SU-DHL-6 (cell line): ENCODE measurements around the gene MRGPRF.

ENCODE experiments used
- H2AFZ ChIP-seq: fragments of 200-600 bp; sonication (generic); 2 replicates; pipeline ENCODE4 v1.6.1; 2014; ENCODE audit warnings: low read depth, mild to moderate bottlenecking, moderate library complexity, mixed read lengths, antibody characterized with exemption, low read length; ENCODE audit not compliant: severe bottlenecking
- H3F3A ChIP-seq: fragments of 200-600 bp; shearing (Covaris generic); 2 replicates; pipeline ENCODE4 v1.6.0; 2016; ENCODE audit warnings: antibody characterized with exemption, mild to moderate bottlenecking; ENCODE audit not compliant: insufficient read depth
- H3K27ac ChIP-seq: fragments of 200-600 bp; sonication (generic); 2 replicates; pipeline ENCODE4 v1.5.1; 2016; ENCODE audit warnings: low read depth, mild to moderate bottlenecking, low read length, moderate library complexity, mixed read lengths
- H3K27me3 ChIP-seq: fragments of 200-600 bp; sonication (generic), shearing (Covaris generic); 2 replicates; pipeline ENCODE4 v1.6.0; 2014; ENCODE audit warnings: mild to moderate bottlenecking, low read length
- H3K36me3 ChIP-seq: fragments of 200-600 bp; sonication (generic); 2 replicates; pipeline ENCODE4 v1.6.1; 2014; ENCODE audit warnings: mild to moderate bottlenecking, low read length, mixed read lengths
- H3K4me2 ChIP-seq: fragments of 300-600, 200-600 bp; shearing (Covaris generic), sonication (generic); 2 replicates; pipeline ENCODE4 v1.6.0; 2014; ENCODE audit warnings: low read length, low read depth, mild to moderate bottlenecking; ENCODE audit not compliant: poor library complexity, severe bottlenecking
- H3K4me3 ChIP-seq: fragments of 200-600 bp; sonication (generic); 2 replicates; pipeline ENCODE4 v1.5.1; 2014; ENCODE audit warnings: antibody characterized with exemption, low read length, mild to moderate bottlenecking, mixed read lengths; ENCODE audit not compliant: insufficient read depth, poor library complexity, severe bottlenecking
- H3K79me2 ChIP-seq: fragments of 200-600 bp; sonication (generic); 2 replicates; pipeline ENCODE4 v1.6.1; 2014; ENCODE audit warnings: mild to moderate bottlenecking, low read length, moderate library complexity; ENCODE audit not compliant: insufficient read depth
- H3K9ac ChIP-seq: fragments of 200-600 bp; sonication (generic); 2 replicates; pipeline ENCODE4 v1.7.0; 2014; ENCODE audit warnings: mild to moderate bottlenecking, low read length
- H3K9me2 ChIP-seq: fragments of 200-600 bp; sonication (generic); replicated peaks from 2 replicates; pipeline ENCODE4 v1.6.1; 2014; ENCODE audit warnings: low read length; ENCODE audit not compliant: insufficient read depth
- H3K9me3 ChIP-seq: fragments of 200-600 bp; sonication (generic); 2 replicates; pipeline ENCODE4 v1.6.1; 2014; ENCODE audit warnings: low read length, mixed read lengths; ENCODE audit not compliant: insufficient read depth
- H4K20me1 ChIP-seq: fragments of 200-600 bp; sonication (generic); 2 replicates; pipeline ENCODE4 v1.6.1; 2014; ENCODE audit warnings: low read depth, mild to moderate bottlenecking, antibody characterized with exemption, low read length, moderate library complexity, mixed read lengths
- CTCF ChIP-seq: fragments of 200-600 bp; sonication (generic); IDR thresholded peaks from one replicate; pipeline ENCODE4 v1.5.1; 2017; ENCODE audit warnings: antibody characterized with exemption, mild to moderate bottlenecking, low read length, moderate library complexity; ENCODE audit not compliant: insufficient read depth, poor library complexity, severe bottlenecking
- EZH2phosphoT487 ChIP-seq: fragments of 200-600 bp; sonication (generic), shearing (Covaris generic); conservative IDR thresholded peaks from 2 replicates; pipeline ENCODE4 v1.6.1; 2018; ENCODE audit warnings: mild to moderate bottlenecking, antibody characterized with exemption, low read length, moderate library complexity, mixed read lengths

Gene MRGPRF

GRCh38 chr11:68992743-68993255 is 20.2 kb downstream of the MRGPRF start:
- no peak overlapping the region for H3K4me3 ChIP-seq
- H3F3A ChIP-seq = no peaks in the 10 kb centered on the region
- no peak overlapping the region for H3K9ac ChIP-seq
- no peaks in the 10 kb centered on the region for H3K27me3 ChIP-seq
- H3K9me3 ChIP-seq = no peaks in the 10 kb centered on the region
- no peak overlapping the region for H2AFZ ChIP-seq
- H3K27ac ChIP-seq = no peak overlapping the region
- no peak for TF ChIP-seq EZH2phosphoT487
- no peaks in the 10 kb centered on the region for H3K9me2 ChIP-seq
- no peaks in the 10 kb centered on the region for H4K20me1 ChIP-seq
- no peaks in the 10 kb centered on the region for H3K36me3 ChIP-seq
- no peak overlapping the region for H3K4me2 ChIP-seq
- H3K79me2 ChIP-seq = no peaks in the 10 kb centered on the region

- Histone ChIP-seq H3K9me3 (no peaks in the 10 kb centered on the region), H3K27ac (no peak overlapping the region), H2AFZ (no peak overlapping the region), H3K9me2 (no peaks in the 10 kb centered on the region), H3K79me2 (no peaks in the 10 kb centered on the region), H3K9ac (no peak overlapping the region), H3K27me3 (no peaks in the 10 kb centered on the region), H4K20me1 (no peaks in the 10 kb centered on the region), H3K4me2 (no peak overlapping the region), H3F3A (no peaks in the 10 kb centered on the region), H3K4me3 (no peak overlapping the region), H3K36me3 (no peaks in the 10 kb centered on the region)
- TF ChIP-seq EZH2phosphoT487 = no peak
- no peak for TF ChIP-seq CTCF
These were observed 21.9 kb downstream of the MRGPRF start for GRCh38 chr11:68990995-68991780.

GRCh38 chr11:68989936-68990606 is 23.0 kb downstream of the MRGPRF start:
- Histone ChIP-seq H3K79me2 (no peaks in the 10 kb centered on the region), H3K27ac (no peak overlapping the region), H3K9ac (no peak overlapping the region), H3K36me3 (no peaks in the 10 kb centered on the region), H2AFZ (no peak overlapping the region), H3K9me2 (no peaks in the 10 kb centered on the region), H3K9me3 (no peaks in the 10 kb centered on the region), H3K4me2 (no peak overlapping the region), H3K4me3 (no peak overlapping the region), H3K27me3 (no peaks in the 10 kb centered on the region), H3F3A (no peaks in the 10 kb centered on the region), H4K20me1 (no peaks in the 10 kb centered on the region)
- TF ChIP-seq CTCF (no peak), EZH2phosphoT487 (no peak)

- Histone ChIP-seq H3K9me2 (no peaks in the 10 kb centered on the region), H3K4me2 (no peak overlapping the region), H3K36me3 (no peaks in the 10 kb centered on the region), H3F3A (no peaks in the 10 kb centered on the region), H3K79me2 (no peaks in the 10 kb centered on the region), H3K9ac (no peak overlapping the region), H3K27me3 (no peaks in the 10 kb centered on the region), H3K4me3 (no peak overlapping the region), H2AFZ (no peak overlapping the region), H3K27ac (no peak overlapping the region), H3K9me3 (no peaks in the 10 kb centered on the region), H4K20me1 (no peaks in the 10 kb centered on the region)
- no peak for TF ChIP-seq CTCF
These were observed 24.6 kb downstream of the MRGPRF start for GRCh38 chr11:68988491-68988890.
